Activated CD4-positive, alpha-beta T cell treated with anti-CD3 and anti-CD28 coated beads, Interleukin-2, amount 10 ng/mL, durations not matched to agents 24 days and 14 days (primary cell): ENCODE results near the gene ITPR2. TPM values are rescaled to one million over a fixed set of nuclear protein-coding genes. Genes with fewer than 3 reads are reported as not detected.

Source experiments
- DNase-seq: peaks from one replicate; pipeline ENCODE4 v3.0.0; 2022
- H3K27ac Mint-ChIP-seq: one replicate; pipeline ENCODE4 v1.8.0; 2022; ENCODE audit warnings: mild to moderate bottlenecking, mixed read lengths
- H3K27me3 Mint-ChIP-seq: one replicate; pipeline ENCODE4 v1.8.0; 2022; ENCODE audit warnings: mixed read lengths
- H3K36me3 Mint-ChIP-seq: one replicate; pipeline ENCODE4 v1.8.0; 2022; ENCODE audit warnings: low read depth, mild to moderate bottlenecking, mixed read lengths
- H3K4me1 Mint-ChIP-seq: one replicate; pipeline ENCODE4 v1.8.0; 2021; ENCODE audit warnings: mixed read lengths
- H3K4me3 Mint-ChIP-seq: one replicate; pipeline ENCODE4 v1.8.0; 2022; ENCODE audit warnings: mild to moderate bottlenecking, moderate library complexity, mixed read lengths
- H3K9me3 Mint-ChIP-seq: one replicate; pipeline ENCODE4 v1.8.0; 2021; ENCODE audit warnings: mixed read lengths
- intact Hi-C: fragments of 100-400 bp; cut with micrococcal nuclease; formaldehyde crosslinking; loops from one replicate; pipeline ENCODE4 v1.15.1; 2023
- total RNA-seq: library from RNA; stranded (reverse); gene quantifications from 2 replicates; pipeline ENCODE4 v1.2.3, GENCODE V29; 2022

The ITPR2 gene
- total RNA-seq, 1 donor from 2014 or later = 46.0 TPM

GRCh38 chr12:26380897-26381296, 452.1 kb downstream of the ITPR2 start:
- Mint-ChIP-seq H3K9me3 (peaks cover 4% of the 10 kb centered on the region), H3K4me3 (no peak overlapping the region), H3K36me3 (peaks cover 25% of the 10 kb centered on the region), H3K4me1 (no peaks in the 10 kb centered on the region), H3K27me3 (no peaks in the 10 kb centered on the region), H3K27ac (no peak overlapping the region)
- intact Hi-C loops = no loop called here
- DNase-seq = no peak

GRCh38 chr12:26379777-26380467, 453.1 kb downstream of the ITPR2 start:
- H3K4me3 Mint-ChIP-seq = no peak overlapping the region
- H3K4me1 Mint-ChIP-seq = no peaks in the 10 kb centered on the region
- peaks cover 16% of the 10 kb centered on the region for H3K36me3 Mint-ChIP-seq
- H3K9me3 Mint-ChIP-seq = peaks cover 4% of the 10 kb centered on the region
- no peak for DNase-seq
- intact Hi-C loops = no loop called here
- H3K27me3 Mint-ChIP-seq = no peaks in the 10 kb centered on the region
- H3K27ac Mint-ChIP-seq = no peak overlapping the region

- no peak overlapping the region for H3K4me3 Mint-ChIP-seq
- intact Hi-C loops = no loop called here
- H3K36me3 Mint-ChIP-seq = peaks cover 9% of the 10 kb centered on the region
- no peak for DNase-seq
- H3K9me3 Mint-ChIP-seq = peaks cover 4% of the 10 kb centered on the region
- no peaks in the 10 kb centered on the region for H3K27me3 Mint-ChIP-seq
- H3K4me1 Mint-ChIP-seq = no peaks in the 10 kb centered on the region
- no peak overlapping the region for H3K27ac Mint-ChIP-seq
These were observed 454.3 kb downstream of the ITPR2 start for GRCh38 chr12:26378711-26379110.

GRCh38 chr12:26374934-26375680, 457.9 kb downstream of the ITPR2 start:
- no peak overlapping the region for H3K27ac Mint-ChIP-seq
- H3K9me3 Mint-ChIP-seq = no peaks in the 10 kb centered on the region
- H3K36me3 Mint-ChIP-seq = peaks cover 3% of the 10 kb centered on the region
- no peak for DNase-seq
- H3K4me3 Mint-ChIP-seq = no peak overlapping the region
- intact Hi-C loops = no loop called here
- H3K4me1 Mint-ChIP-seq = no peaks in the 10 kb centered on the region
- H3K27me3 Mint-ChIP-seq = no peaks in the 10 kb centered on the region

GRCh38 chr12:26373606-26374495, 459.1 kb downstream of the ITPR2 start:
- Mint-ChIP-seq H3K4me1 (no peaks in the 10 kb centered on the region), H3K36me3 (peaks cover 3% of the 10 kb centered on the region), H3K9me3 (no peaks in the 10 kb centered on the region), H3K4me3 (no peak overlapping the region), H3K27ac (no peak overlapping the region), H3K27me3 (no peaks in the 10 kb centered on the region)
- intact Hi-C loops = no loop called here
- DNase-seq = no peak

GRCh38 chr12:26372866-26373265, 460.1 kb downstream of the ITPR2 start:
- H3K4me3 Mint-ChIP-seq = no peak overlapping the region
- H3K27ac Mint-ChIP-seq = no peak overlapping the region
- H3K27me3 Mint-ChIP-seq = no peaks in the 10 kb centered on the region
- DNase-seq = no peak
- H3K36me3 Mint-ChIP-seq = peaks cover 3% of the 10 kb centered on the region
- no peaks in the 10 kb centered on the region for H3K4me1 Mint-ChIP-seq
- H3K9me3 Mint-ChIP-seq = no peaks in the 10 kb centered on the region
- intact Hi-C loops = no loop called here

- no peak for DNase-seq
- Mint-ChIP-seq H3K27me3 (no peaks in the 10 kb centered on the region), H3K9me3 (no peaks in the 10 kb centered on the region), H3K36me3 (peaks cover 3% of the 10 kb centered on the region), H3K27ac (no peak overlapping the region), H3K4me3 (no peak overlapping the region), H3K4me1 (no peaks in the 10 kb centered on the region)
- intact Hi-C loops = no loop called here
These were observed 462.9 kb downstream of the ITPR2 start for GRCh38 chr12:26370098-26370497.

- H3K27ac Mint-ChIP-seq = no peak overlapping the region
- intact Hi-C loops = no loop called here
- H3K4me3 Mint-ChIP-seq = no peak overlapping the region
- H3K36me3 Mint-ChIP-seq = peaks cover 3% of the 10 kb centered on the region
- no peak for DNase-seq
- H3K9me3 Mint-ChIP-seq = no peaks in the 10 kb centered on the region
- no peaks in the 10 kb centered on the region for H3K4me1 Mint-ChIP-seq
- no peaks in the 10 kb centered on the region for H3K27me3 Mint-ChIP-seq
These were observed 463.4 kb downstream of the ITPR2 start for GRCh38 chr12:26369588-26369987.

- no peak overlapping the region for H3K4me3 Mint-ChIP-seq
- intact Hi-C loops = no loop called here
- H3K36me3 Mint-ChIP-seq = peaks cover 3% of the 10 kb centered on the region
- no peak overlapping the region for H3K27ac Mint-ChIP-seq
- H3K27me3 Mint-ChIP-seq = no peaks in the 10 kb centered on the region
- no peaks in the 10 kb centered on the region for H3K9me3 Mint-ChIP-seq
- DNase-seq = no peak
- no peaks in the 10 kb centered on the region for H3K4me1 Mint-ChIP-seq
These were observed 464.8 kb downstream of the ITPR2 start for GRCh38 chr12:26367991-26368730.

- H3K36me3 Mint-ChIP-seq = no peaks in the 10 kb centered on the region
- no peaks in the 10 kb centered on the region for H3K27me3 Mint-ChIP-seq
- H3K9me3 Mint-ChIP-seq = no peaks in the 10 kb centered on the region
- no peaks in the 10 kb centered on the region for H3K4me1 Mint-ChIP-seq
- intact Hi-C loops = no loop called here
- no peak overlapping the region for H3K27ac Mint-ChIP-seq
- DNase-seq = no peak
- H3K4me3 Mint-ChIP-seq = no peak overlapping the region
These were observed 471.0 kb downstream of the ITPR2 start for GRCh38 chr12:26361964-26362363.

- no peaks in the 10 kb centered on the region for H3K9me3 Mint-ChIP-seq
- H3K4me3 Mint-ChIP-seq = no peak overlapping the region
- intact Hi-C loops = no loop called here
- no peak overlapping the region for H3K27ac Mint-ChIP-seq
- no peak for DNase-seq
- H3K27me3 Mint-ChIP-seq = no peaks in the 10 kb centered on the region
- no peaks in the 10 kb centered on the region for H3K4me1 Mint-ChIP-seq
- no peaks in the 10 kb centered on the region for H3K36me3 Mint-ChIP-seq
These were observed 472.9 kb downstream of the ITPR2 start for GRCh38 chr12:26360062-26360461.

GRCh38 chr12:26359576-26359975, 473.4 kb downstream of the ITPR2 start:
- no peaks in the 10 kb centered on the region for H3K36me3 Mint-ChIP-seq
- H3K4me3 Mint-ChIP-seq = no peak overlapping the region
- intact Hi-C loops = no loop called here
- DNase-seq = no peak
- no peak overlapping the region for H3K27ac Mint-ChIP-seq
- H3K27me3 Mint-ChIP-seq = no peaks in the 10 kb centered on the region
- no peaks in the 10 kb centered on the region for H3K9me3 Mint-ChIP-seq
- no peaks in the 10 kb centered on the region for H3K4me1 Mint-ChIP-seq

- Mint-ChIP-seq H3K27me3 (no peaks in the 10 kb centered on the region), H3K27ac (no peak overlapping the region), H3K9me3 (no peaks in the 10 kb centered on the region), H3K4me3 (no peak overlapping the region), H3K36me3 (no peaks in the 10 kb centered on the region), H3K4me1 (no peaks in the 10 kb centered on the region)
- DNase-seq = no peak
- intact Hi-C loops = no loop called here
These were observed 474.3 kb downstream of the ITPR2 start for GRCh38 chr12:26358651-26359050.
